Fibroblast of lung (primary cell): ENCODE measurements around the gene SECISBP2L.

ENCODE experiments used
- CTCF ChIP-seq, 2 donors: IDR thresholded peaks in 1 of 2; conservative IDR thresholded peaks in 1 of 2; 1 replicate in 1 of 2; 2 replicates in 1 of 2; pipeline ENCODE4 v1.5.1; 2011 to 2012; ENCODE audit warnings: low read length in 2 of 2, control low read depth in 1 of 2, inconsistent platforms in 1 of 2, low read depth in 1 of 2, mild to moderate bottlenecking in 1 of 2
- EZH2 ChIP-seq: IDR thresholded peaks from 2 replicates; pipeline ENCODE4 v1.5.1; 2012; ENCODE audit warnings: low read length, control low read depth, mild to moderate bottlenecking; ENCODE audit errors: missing control alignments

- TF ChIP-seq CTCF (conservative IDR thresholded peaks at IDR 0.05 in 1 of 2, IDR thresholded peaks at IDR 0.05 in 1 of 2; ENCODE audit: low read depth in 1 of 2, low read length in 2 of 2) (no peak), EZH2 (no peak)
These were observed 6.4 kb upstream of the SECISBP2L start for GRCh38 chr15:49052662-49053061.
